ENCODE data around the gene PDGFB. TPM values are rescaled to one million over a fixed set of nuclear protein-coding genes. Genes with fewer than 3 reads are reported as not detected.
"Not testable (repeated sequence)": the region's sequence is repeated elsewhere in the genome, so short reads cannot be mapped to it uniquely, and the experiment has no call there.

Gene PDGFB
- total RNA-seq, 1 experiment from 2014 or later, result not detected

DNA sequence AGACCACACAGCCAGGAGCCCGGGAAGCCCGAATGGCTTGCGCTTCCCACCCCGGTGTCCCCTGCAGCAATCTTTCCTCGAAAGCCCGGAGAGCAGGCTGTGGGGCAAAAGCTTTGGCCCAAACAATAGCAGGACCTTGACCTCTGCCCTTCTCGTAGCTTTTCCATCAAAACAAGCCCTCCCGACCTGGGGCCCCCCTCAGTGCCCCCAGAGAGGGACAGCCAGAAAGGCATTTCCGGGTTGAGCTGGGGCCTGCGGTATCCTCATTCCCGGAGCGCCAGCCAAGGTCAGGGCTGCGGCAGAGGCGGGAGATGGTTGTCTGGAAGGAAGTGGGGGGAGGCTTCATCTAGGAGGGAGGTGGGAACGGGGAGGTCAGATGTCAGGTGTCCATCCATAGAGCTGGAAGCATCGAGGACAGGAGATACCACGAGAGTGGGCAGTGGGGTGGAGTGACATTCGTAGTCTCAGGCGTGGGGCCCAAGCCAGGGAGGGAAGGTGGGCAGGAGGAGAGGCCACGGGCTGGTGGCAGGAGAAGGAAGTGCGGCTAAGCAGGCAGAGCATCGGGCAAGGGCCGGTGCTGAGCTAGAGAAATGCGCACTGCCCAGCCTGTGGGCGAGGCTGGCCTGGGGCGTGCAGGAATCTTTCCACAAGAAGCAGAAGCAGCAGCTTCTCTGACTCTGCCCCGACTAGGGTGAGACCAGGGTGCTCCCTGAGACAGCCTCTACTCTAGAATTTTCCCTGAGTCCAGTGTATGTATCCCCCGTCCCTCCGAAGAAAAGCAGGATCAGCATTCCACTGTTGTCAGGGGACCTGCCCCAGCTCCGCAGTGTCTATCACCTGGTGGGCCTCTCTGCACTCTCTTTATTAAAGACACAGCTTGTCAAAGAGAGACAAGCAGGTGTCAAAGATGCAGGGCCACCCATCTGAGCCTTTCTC, 14.3 kb downstream of the PDGFB start:
- DNase-seq (ENCODE audit: extremely low read depth, low read depth), result no peak

DNA sequence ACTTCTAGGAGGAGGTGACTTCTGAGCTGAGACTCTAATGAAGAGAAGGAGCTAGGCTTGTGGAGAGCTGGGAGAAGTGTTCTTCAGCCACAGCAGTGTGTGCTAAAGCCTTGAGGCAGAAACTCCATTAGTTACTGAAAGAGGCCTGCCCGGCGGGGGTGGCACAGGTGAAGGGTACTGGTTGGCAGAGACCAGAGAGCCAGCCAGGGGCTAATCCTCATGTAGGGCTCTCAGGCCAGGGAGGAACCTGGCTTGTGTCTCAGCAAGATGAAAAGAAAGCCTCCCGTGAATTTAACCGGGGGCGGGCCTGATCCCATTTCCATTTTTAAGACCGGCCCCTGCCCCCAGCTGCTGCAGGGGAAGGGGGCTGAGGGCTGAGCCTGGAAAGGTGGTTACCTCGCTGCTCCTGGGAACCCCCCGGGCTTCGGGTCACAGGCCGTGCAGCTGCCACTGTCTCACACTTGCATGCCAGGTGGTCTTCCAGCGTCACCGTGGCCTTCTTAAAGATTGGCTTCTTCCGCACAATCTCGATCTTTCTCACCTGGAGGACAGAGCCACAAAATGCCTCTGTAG, 15.0 kb downstream of the PDGFB start:
- no peak for DNase-seq (ENCODE audit: extremely low read depth, low read depth)

DNA sequence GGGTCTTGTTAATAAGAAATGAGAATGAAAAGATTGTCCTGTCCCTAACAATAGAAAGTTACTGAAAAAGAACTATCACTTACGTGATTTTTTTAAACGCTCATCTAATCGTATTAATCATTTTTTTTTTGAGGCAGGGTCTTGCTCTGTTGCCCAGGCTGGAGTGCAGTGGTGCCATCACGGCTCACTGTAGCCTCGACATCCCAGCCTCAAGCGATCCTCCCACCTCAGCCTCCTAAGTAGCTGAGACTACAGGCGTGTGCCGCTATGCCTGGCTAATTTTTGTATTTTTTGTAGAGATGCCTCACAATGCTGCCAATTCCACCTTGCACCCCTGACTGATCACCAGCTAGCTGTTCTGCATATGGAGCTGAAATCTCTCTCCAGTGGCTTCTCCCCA, 15.7 kb downstream of the PDGFB start:
- no peak for DNase-seq (ENCODE audit: extremely low read depth, low read depth)

DNA sequence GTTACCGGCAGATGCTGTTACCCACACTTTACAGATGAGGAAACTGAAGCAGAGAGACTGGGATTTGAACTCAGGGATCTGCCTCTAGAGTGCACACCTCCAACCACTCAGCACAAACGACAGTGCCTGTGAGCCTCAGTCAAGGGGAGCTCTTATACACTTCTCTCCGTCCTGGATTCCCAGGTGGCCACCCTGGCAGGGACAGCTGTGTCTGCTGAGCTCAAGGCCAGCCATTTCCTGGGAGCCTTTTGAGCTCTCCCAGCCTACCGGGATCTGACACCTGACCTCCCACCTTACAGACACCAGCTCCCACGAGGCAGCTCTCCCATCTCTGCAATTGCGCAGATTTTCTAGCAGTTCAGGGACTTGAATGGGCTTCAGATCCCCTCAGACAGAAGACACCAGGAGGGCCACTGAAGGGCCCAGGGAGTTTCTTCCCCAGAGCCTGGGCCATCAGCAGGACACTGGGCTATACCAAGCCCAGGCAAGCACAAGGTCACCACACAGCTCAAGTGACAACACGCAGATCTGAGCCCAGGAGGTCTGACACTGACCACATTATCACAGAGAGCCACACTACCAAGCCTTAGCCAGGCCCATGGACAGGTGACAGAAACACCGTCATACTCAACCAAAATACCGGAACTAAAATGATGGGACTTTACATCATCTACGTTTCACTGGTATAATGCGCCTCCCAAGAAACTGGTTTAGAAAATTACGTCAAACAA, 17.1 kb downstream of the PDGFB start:
- DNase-seq (ENCODE audit: extremely low read depth, low read depth), result no peak

DNA sequence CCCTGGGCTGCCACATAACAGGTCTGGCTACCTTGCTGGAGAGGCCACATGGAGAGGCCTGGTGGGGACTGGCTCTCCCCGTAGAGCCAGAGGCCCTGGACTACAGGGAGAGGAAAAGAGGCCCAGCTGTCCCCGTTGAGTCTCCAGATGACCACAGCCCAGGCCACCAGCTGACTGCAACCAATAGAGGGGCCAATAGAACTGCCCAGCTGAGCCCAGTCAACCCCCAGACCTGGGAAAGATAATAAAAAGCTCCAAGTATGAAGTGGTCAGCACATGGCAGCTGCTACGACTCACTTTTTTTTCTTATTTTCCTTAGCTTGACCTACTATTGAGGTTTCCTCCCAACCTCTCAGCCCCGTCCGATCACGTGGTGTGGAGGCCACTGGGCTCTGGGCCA, 18.4 kb downstream of the PDGFB start:
- DNase-seq (ENCODE audit: extremely low read depth, low read depth), result no peak

DNA sequence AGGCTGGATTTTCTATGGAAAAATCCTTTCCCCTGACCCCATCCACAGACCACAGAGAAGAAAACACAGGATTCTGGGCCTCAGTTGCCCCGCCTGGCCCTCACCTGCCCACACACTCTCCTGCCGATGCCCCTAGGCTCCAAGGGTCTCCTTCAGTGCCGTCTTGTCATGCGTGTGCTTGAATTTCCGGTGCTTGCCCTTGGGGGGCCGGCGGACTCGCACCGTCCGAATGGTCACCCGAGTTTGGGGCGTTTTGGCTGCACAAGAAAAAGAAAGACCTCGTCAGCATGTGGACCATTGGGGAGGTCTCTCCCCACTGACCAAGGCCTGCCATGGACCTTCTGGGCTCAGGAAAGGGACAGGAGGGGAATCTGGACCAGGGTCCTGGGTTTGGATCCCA, 19.2 kb downstream of the PDGFB start:
- DNase-seq (ENCODE audit: extremely low read depth, low read depth), result no peak

DNA sequence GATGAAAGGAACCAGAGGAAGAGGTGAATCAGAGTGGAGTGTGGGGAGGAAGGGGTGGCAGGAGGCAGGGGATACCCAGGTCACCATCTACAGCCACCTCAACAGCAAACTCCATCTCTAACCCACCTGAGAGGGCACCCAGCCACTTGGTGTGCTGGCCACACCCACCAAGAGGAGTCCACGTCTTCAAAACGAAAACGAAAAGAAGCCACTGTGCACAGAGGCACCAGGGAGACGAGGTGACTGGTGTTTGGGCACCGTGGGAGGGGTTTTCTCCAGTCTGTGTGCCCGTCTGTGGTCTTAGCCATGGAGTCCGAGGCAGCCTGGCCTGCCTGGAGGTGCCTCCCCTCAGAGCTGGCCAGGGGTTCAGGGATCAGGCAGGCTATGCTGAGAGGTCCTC, 20.2 kb downstream of the PDGFB start:
- no peak for DNase-seq (ENCODE audit: extremely low read depth, low read depth)

DNA sequence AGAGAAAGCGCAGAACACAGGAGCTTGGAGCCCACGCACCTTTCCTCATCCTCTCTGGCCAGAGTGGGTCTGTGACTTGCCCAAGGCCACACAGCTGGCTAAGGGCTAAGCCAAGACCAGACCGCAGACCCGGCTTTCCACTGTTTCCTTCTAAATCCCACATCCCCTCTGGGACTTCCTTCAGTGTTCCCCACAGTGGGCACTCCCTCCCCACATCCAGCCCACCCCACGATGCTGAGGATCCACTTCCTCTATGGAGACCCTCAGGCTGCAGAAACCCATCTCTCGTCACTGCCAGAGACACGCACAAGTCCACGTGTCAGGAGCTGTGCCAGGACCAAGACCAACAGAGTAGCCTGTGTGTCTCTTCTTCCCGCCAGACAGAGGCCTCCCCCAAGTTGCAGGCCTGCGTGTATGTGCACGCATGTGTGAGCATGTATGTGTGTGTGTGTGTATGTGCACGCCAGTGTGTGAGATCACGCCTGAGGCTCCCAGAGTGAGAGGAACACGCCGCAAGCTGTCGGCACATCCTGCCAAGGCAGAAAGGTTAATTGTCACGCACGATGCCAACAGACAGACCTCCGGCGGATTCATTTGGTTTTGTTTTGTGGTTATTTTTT, 21.6 kb downstream of the PDGFB start:
- DNase-seq (ENCODE audit: extremely low read depth, low read depth), result no peak

DNA sequence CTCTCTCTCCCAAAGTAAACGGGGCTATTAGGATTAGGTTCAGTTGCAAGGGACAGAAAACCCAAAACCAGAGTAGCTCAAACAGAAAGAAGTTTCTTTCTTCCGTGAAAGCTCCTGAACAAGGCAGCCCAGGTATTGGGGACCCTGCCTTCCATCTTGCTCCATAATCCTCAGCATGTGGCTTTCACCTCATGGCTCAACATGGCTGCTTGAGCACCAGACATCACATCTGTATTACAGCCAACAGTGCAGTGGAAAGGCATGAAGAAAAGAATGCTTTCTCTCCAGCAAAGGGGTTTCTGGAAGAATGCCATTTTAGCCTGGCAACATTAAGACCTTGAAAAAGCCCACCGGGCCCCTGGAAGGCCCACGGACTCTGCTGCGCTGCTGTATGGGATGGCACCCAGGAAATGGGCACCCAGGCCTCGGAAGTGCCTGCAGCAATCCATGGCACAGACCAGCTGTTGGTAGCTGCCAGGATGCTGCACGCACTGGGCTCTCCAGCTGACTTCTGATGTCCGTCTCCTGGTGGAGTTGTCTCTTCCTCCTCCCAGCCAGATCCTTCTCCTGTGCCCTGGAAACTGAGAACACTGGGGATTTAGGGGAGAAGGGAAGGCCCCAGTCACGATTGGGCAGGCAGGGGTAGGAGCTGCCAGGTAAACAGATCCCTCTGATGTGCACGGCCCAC, 22.6 kb downstream of the PDGFB start:
- no peak for DNase-seq (ENCODE audit: extremely low read depth, low read depth)

DNA sequence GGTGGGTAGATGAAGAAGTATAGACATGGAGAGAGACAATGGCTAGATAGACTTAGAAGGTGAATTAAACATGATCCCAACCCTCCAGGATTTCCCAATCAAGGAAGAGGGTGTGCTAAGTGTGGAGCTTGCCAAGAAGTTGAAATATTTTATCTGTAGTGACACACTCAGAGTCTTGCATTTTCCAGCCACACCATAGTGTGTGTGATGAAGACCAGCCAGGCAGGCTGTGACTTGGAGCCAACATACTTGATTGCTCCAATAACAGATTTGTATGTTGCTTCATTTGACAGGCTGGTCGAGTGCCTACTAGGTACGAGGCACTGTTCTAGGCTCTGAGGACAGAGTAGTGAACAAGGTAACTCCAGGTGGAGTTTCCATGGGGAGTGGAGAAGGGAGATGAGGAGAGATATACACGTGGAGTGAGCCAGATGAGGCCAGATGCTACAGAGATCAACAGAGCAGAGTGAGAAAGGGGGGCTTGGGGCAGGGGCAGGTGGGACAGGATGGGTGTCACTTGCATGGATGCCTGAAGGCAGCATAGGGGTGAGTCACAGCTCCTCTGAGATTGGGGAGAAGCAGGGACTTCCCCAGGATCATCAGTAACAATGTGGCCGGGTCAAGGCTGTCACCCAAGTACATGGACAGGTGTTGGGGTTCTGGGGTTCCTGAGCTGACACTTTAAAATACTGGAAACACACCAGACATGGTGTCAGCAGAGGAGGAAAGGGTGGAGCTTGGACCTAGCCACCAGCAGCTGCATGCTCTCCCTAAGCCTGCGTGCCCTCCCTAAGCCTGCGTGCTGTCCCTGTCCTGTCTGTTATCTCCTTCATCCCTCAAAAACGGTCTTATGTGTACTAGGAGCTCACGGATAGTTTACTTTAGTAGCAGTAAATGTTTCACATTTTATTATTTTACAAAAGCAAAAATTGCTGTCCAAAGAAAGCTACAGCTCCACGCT, 23.6 kb downstream of the PDGFB start:
- DNase-seq (ENCODE audit: extremely low read depth, low read depth), result no peak

DNA sequence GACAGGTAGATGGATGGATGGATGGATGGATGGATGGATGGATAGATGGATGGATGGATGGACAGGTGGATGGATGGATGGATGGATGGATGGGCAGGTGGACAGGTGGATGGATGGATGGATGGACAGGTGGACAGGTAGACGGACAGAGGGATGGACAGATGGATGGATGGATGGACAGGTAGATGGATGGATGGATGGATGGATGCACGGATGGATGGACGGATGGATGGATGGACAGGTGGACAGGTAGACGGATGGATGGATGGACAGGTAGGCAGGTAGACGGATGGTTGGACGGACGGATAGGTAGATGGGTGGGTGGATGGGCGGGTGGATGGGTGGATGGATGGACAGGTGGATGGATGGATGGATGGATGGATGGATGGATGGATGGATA, 24.3 kb downstream of the PDGFB start:
- no peak for DNase-seq (ENCODE audit: extremely low read depth, low read depth)

DNA sequence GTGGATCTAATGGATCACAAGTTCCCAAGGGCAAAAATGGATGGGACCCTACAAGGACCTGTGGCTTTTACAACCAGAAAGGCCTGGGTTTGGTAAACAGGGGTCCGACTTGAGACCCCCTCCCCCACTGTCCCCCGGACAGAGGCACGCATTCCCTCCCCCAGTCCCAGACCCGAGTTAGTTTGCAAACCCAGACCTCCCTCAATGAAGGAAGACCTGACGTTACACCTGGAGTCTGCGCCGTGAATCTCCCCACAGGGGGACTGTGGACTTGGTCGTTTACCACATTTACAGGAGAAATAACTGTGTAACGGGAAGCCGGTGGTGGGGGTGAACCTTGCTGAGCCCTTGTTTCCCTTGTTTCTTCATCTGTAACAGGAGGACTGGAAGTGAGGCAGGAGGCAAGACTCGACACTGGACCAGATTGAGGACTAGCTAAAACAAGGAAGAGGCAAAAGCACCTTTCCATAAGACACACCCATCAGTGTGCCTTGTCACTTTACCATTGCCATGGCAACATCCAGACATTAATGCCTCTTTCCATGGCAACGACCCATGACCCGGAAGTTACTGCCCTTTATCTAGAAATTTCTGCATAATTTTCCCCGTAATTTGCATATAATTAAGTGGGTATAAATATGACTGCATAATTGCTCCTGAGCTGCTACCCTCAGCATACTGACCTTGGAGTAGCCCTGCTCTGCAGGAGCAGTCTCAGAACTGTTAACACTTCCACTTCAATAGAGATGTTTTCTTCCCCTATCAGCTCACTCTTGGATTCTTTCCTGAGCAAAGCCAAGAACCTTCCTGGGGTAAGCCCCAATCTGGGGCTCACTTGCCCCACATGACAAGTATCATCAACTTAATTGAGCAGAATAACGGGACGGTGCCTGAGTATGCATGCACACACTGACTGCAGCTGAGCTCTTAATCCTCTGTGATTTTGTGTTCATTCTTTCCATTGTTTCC, 25.4 kb downstream of the PDGFB start:
- no peak for DNase-seq (ENCODE audit: extremely low read depth, low read depth)

DNA sequence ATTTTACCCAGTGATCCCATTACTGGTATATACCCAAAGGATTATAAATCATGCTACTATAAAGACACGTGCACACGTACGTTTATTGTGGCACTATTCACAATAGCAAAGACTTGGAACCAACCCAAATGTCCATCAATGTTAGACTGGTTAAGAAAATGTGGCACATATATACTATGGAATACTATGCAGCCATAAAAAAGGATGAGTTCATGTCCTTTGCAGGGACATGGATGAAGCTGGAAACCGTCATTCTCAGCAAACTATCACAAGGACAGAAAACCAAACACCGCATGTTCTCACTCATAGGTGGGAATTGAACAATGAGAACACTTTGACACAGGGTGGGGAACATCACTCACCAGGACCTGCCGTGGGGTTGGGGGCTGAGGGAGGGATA, 26.4 kb downstream of the PDGFB start:
- not testable (repeated sequence) for DNase-seq (ENCODE audit: extremely low read depth, low read depth)

DNA sequence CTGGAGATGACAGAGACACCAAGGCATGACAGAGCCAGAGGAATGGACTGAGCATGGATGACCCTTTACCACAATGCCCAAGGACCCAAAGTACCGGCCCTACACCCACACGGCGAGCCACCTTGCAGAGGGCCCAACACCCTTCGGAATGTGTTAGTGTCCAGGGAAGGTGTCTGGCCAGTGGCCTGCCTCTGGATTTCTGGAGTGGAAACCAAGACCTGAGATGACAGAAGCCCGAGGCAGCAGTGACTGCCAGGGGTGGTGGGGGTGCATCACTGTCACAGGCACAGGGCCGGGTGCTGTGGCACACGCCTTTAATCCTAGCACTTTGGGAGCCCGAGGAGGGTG, 28.7 kb downstream of the PDGFB start:
- no peak for DNase-seq (ENCODE audit: extremely low read depth, low read depth)

DNA sequence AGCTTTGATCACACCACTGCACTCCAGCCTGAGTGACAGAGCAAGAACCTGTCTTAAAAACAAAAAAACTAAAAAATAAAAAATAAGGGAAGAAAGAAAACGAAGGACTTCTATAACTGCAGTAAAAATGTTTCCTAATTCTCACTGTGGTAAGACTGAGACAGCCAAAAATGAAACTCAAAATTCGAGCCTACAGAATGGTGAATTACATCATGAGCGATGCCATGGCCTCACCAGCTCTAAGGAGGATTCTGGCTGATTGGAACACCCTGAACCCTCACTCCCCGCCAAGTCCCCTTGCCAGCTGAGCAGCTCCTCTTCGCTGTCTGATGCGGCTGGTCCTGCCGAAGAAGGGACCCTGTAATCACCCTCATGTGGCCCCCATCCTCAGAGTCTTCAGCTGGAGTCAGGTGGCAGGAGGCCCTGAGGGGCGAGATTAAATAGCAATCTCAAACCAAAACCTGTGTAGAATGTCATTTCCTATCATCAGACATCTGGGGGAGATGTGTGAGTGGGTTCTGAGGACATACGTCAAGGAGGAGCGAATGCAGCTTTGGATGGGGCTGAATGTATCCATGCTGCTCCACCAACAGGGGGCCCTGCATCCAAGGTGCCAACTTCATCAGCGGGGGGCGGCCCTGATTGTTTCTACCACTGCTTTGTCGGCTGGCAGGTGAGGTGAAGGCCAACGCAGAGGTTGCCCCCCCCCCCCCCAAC, 29.2 kb downstream of the PDGFB start:
- no peak for DNase-seq (ENCODE audit: extremely low read depth, low read depth)

DNA sequence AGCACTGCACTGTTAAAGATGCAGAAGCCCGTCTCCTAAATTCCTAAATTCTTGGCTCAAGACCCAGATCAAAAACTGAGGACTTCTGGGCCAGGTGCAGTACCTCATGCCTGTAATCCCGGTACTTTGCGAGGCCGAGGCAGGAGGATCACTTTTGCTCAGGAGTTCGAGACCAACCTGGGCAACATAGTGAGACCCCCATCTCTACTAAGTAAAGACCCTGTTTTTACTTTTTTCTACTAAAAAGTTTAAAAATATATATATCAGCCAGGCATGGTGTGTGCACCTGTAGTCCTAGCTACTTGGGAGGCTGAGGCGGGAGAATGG, 29.7 kb downstream of the PDGFB start:
- no peak for DNase-seq (ENCODE audit: extremely low read depth, low read depth)

DNA sequence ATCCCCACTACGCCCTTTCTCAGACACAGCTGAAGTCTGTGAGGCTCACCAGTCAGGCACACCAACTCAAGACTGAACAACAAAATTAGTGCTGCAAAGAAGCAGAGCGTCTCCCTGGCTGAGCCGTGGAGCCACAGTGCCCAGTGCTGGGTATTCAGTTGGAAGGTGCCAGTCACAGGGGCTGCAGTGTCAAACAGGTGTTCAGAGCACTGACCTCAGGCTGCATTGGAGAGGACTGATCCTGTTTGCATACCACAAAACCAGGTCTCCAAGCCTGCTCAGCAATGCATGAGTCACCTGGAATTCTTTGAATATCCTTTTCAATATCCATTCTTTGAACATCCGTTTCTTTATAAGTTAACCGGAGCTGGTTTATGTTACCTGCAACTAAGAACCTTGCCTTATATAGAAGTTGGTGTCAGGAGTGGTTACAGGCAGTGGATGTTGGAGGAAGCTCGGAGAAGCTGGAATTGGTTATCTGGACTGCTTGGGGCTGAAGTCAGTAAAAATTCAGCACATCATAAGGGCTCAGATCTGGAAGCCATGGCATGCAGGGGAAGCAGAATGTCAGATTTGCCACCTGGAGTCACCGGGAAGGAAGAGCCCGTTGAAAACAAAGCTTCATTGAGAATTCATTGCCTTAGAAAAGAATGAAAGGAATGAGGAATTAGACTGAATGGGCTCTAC, 30.3 kb downstream of the PDGFB start:
- no peak for DNase-seq (ENCODE audit: extremely low read depth, low read depth)
